ENCODE data around the gene FOXK1. TPM values are rescaled to one million over a fixed set of nuclear protein-coding genes. Genes with fewer than 3 reads are reported as not detected.

Gene FOXK1
- total and polyA plus RNA-seq, 4 experiments from 2014 or later: 1.3 to 53.3 (median 29.0) TPM

GRCh38 chr7:4725850-4726450 lies 43.9 kb downstream of the FOXK1 start:
- peak overlapping the region; percentile 62 for H3K27ac ChIP-seq (ENCODE audit: low read depth, low read length)
- peak overlapping the region in 1 of 2 donors; percentile 37 for H3K4me3 ChIP-seq (ENCODE audit: low read length in 2 of 2)
- H3K27ac Mint-ChIP-seq: peak overlapping the region; percentile 63 to 92 (median 88)
- peaks cover 6 to 33% of the 10 kb centered on the region in 2 donors for H3K36me3 Mint-ChIP-seq
- H3K4me1 Mint-ChIP-seq: peaks cover 19 to 71% (median 37%) of the 10 kb centered on the region in 4 donors
- H3K27me3 ChIP-seq (ENCODE audit: insufficient read depth, low read length): no peaks in the 10 kb centered on the region
- CTCF ChIA-PET (ENCODE audit: partially characterized antibody): interaction anchor here (1.4 kb wide), 1 partner anchor 8 kb away, joined by 3 read pairs; no protein-coding TSS in a partner anchor
- POLR2A ChIA-PET (ENCODE audit: partially characterized antibody): interaction anchor here (0.7 to 2.4 kb wide), 3 partner anchors 21 to 84 kb away, joined by 3 to 6 read pairs (median 3); no protein-coding TSS in a partner anchor
- peaks cover 26% of the 10 kb centered on the region for H3K4me1 ChIP-seq (ENCODE audit: insufficient read depth, low read length)
- H3K4me3 Mint-ChIP-seq: peak overlapping the region; percentile 81 to 91 (median 86)
- no peak for DNase-seq
- H3K9me3 Mint-ChIP-seq: no peaks in the 10 kb centered on the region
- peaks cover 4% of the 10 kb centered on the region for H3K36me3 ChIP-seq (ENCODE audit: insufficient read depth, low read length)
- intact Hi-C loops (cut with micrococcal nuclease): loop anchor here (5.0 kb wide), 1 partner anchor 44 kb away; the partner anchor contains the start of gene FOXK1
- no peaks in the 10 kb centered on the region for H3K9me3 ChIP-seq (ENCODE audit: control insufficient read depth in 1 of 2, low read length in 2 of 2)
- H3K27me3 Mint-ChIP-seq: no peaks in the 10 kb centered on the region

GRCh38 chr7:4726566-4726965 lies 44.5 kb downstream of the FOXK1 start:
- Mint-ChIP-seq H3K36me3 (peaks cover 6 to 33% of the 10 kb centered on the region in 2 donors), H3K9me3 (no peaks in the 10 kb centered on the region), H3K27ac (peak overlapping the region in 2 of 7 donors; percentile 59 to 78), H3K4me3 (peak overlapping the region in 2 of 8 donors; percentile 31 to 58), H3K27me3 (no peaks in the 10 kb centered on the region), H3K4me1 (peaks cover 19 to 73% (median 38%) of the 10 kb centered on the region in 4 donors)
- POLR2A ChIA-PET (ENCODE audit: partially characterized antibody): interaction anchor here (1.3 kb wide), 1 partner anchor 85 kb away, joined by 3 read pairs; no protein-coding TSS in a partner anchor
- H3K4me3 ChIP-seq (ENCODE audit: low read length in 2 of 2): no peak overlapping the region
- peaks cover 4% of the 10 kb centered on the region for H3K36me3 ChIP-seq (ENCODE audit: insufficient read depth, low read length)
- H3K27me3 ChIP-seq (ENCODE audit: insufficient read depth, low read length): no peaks in the 10 kb centered on the region
- intact Hi-C loops (cut with micrococcal nuclease): loop anchor here (5.0 kb wide), 1 partner anchor 44 kb away; the partner anchor contains the start of gene FOXK1
- peaks cover 26% of the 10 kb centered on the region for H3K4me1 ChIP-seq (ENCODE audit: insufficient read depth, low read length)
- no peaks in the 10 kb centered on the region for H3K9me3 ChIP-seq (ENCODE audit: control insufficient read depth in 1 of 2, low read length in 2 of 2)
- no peak overlapping the region for H3K27ac ChIP-seq (ENCODE audit: low read depth, low read length)
- CTCF ChIA-PET (ENCODE audit: partially characterized antibody): interaction anchor here (1.4 kb wide), 1 partner anchor 8 kb away, joined by 3 read pairs; no protein-coding TSS in a partner anchor
- no peak for DNase-seq

DNA sequence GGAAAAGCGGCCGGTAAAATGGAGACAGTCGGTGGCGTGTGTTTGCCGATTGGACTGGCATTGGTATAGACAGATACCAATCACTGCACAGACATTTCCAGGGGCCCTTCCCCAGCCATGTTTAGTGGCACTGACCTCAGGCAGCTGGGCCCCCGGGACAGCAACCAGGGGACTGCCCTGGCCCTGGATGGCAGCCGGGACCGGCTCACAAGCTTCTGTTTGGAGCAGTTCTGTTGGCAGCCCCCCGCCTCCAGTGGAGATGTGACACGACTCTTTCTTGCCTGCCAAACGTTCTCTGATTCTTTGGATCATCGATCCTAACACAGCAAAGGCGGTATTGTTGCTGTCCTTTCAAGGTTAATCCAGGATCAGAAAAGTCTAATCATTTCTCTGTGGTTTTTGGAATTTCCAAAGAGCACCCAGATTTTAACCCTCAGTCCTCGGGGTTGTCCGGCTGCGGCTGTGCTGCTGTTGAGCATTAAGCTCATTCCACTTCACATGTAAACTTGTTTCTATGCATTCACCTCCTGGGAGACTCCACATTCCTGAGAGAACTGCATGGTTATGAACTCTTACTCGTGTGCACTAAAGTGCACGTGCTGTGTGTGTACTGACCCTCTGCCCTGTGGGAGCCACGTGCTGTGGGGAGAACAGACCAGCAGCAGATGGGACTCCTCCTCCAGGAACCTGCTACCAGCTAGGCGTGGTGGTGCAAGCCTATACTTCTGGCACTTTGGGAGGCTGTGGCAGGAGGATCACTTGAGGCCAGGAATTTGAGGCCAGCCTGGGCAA lies 46.0 kb downstream of the FOXK1 start:
- no peak for DNase-seq
- Mint-ChIP-seq H3K9me3 (no peaks in the 10 kb centered on the region), H3K4me3 (peak overlapping the region in 1 of 8 donors; percentile 8), H3K27me3 (no peaks in the 10 kb centered on the region), H3K36me3 (peaks cover 7 to 36% of the 10 kb centered on the region in 2 donors), H3K27ac (peak overlapping the region in 2 of 7 donors; percentile 29 to 30), H3K4me1 (peaks cover 23 to 78% (median 45%) of the 10 kb centered on the region in 4 donors)
- CTCF ChIA-PET (ENCODE audit: partially characterized antibody): no interaction called here
- H3K27ac ChIP-seq (ENCODE audit: low read depth, low read length): no peak overlapping the region
- H3K27me3 ChIP-seq (ENCODE audit: insufficient read depth, low read length): no peaks in the 10 kb centered on the region
- no peaks in the 10 kb centered on the region for H3K9me3 ChIP-seq (ENCODE audit: control insufficient read depth in 1 of 2, low read length in 2 of 2)
- H3K4me3 ChIP-seq (ENCODE audit: low read length in 2 of 2): no peak overlapping the region
- intact Hi-C loops (cut with micrococcal nuclease): loop anchor here (5.0 kb wide), 1 partner anchor 46 kb away; the partner anchor contains the start of gene FOXK1
- H3K36me3 ChIP-seq (ENCODE audit: insufficient read depth, low read length): peaks cover 4% of the 10 kb centered on the region
- POLR2A ChIA-PET (ENCODE audit: partially characterized antibody): no interaction called here
- H3K4me1 ChIP-seq (ENCODE audit: insufficient read depth, low read length): peaks cover 32% of the 10 kb centered on the region

DNA sequence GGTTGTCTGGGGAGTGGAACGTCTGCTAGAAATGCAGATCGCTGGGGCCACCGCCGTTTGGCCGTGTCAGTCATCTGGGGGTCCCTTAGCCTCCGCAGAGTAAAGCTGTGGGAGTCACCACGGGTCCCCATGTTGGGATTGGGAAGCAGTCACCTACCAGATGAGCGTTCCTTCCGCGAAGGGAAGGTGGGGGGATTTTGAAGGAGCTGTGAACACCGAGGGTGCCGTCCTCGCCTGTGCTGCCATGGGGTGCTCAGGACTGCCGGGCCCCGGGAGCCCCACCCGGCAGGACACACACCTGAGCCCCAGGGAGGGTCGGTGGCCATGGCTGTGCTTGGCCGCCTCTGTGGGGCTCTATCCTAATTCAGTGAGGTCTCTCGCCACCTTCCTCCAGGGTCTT lies 47.2 kb downstream of the FOXK1 start:
- intact Hi-C loops (cut with micrococcal nuclease): loop anchor here (5.0 kb wide), 1 partner anchor 47 kb away; the partner anchor contains the start of gene FOXK1
- Mint-ChIP-seq H3K9me3 (no peaks in the 10 kb centered on the region), H3K4me3 (no peak overlapping the region), H3K4me1 (peaks cover 30 to 78% (median 47%) of the 10 kb centered on the region in 4 donors), H3K27me3 (no peaks in the 10 kb centered on the region), H3K36me3 (peaks cover 4 to 36% of the 10 kb centered on the region in 2 donors), H3K27ac (no peak overlapping the region)
- Histone ChIP-seq H3K4me1 (ENCODE audit: insufficient read depth, low read length) (peaks cover 39% of the 10 kb centered on the region), H3K27ac (ENCODE audit: low read depth, low read length) (no peak overlapping the region), H3K4me3 (ENCODE audit: low read length in 2 of 2) (no peak overlapping the region), H3K9me3 (ENCODE audit: control insufficient read depth in 1 of 2, low read length in 2 of 2) (no peaks in the 10 kb centered on the region), H3K36me3 (ENCODE audit: insufficient read depth, low read length) (peaks cover 4% of the 10 kb centered on the region), H3K27me3 (ENCODE audit: insufficient read depth, low read length) (no peaks in the 10 kb centered on the region)
- ChIA-PET CTCF (ENCODE audit: partially characterized antibody) (interaction anchor here (1.1 kb wide), 1 partner anchor 88 kb away, joined by 3 read pairs; no protein-coding TSS in a partner anchor), POLR2A (ENCODE audit: partially characterized antibody) (interaction anchor here (1.6 kb wide), 1 partner anchor 16 kb away, joined by 4 read pairs; no protein-coding TSS in a partner anchor)
- no peak for DNase-seq

DNA sequence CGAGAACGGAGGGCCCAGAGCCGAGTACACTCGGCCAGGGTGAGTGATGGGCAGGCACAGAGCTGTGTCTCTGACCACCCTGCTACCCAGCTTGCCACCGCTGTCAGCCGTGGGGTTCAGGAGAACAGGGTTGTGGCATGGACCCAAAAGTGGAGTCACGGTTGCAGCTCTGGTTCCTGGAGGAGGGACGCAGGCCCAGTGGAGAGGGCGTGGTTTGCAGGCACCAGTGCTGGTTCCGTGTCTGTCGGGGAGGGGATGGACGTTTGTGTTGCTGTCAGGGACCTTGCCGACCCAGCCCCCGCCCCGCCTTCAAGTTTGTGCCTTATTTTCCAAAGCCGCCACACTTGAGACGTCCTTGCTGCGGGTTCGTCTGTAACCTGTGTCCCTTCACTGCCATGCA lies 48.2 kb downstream of the FOXK1 start:
- ChIA-PET CTCF (ENCODE audit: partially characterized antibody) (interaction anchor here (1.1 kb wide), 1 partner anchor 89 kb away, joined by 3 read pairs; no protein-coding TSS in a partner anchor), POLR2A (ENCODE audit: partially characterized antibody) (interaction anchor here (1.6 kb wide), 1 partner anchor 17 kb away, joined by 4 read pairs; no protein-coding TSS in a partner anchor)
- Histone ChIP-seq H3K9me3 (ENCODE audit: control insufficient read depth in 1 of 2, low read length in 2 of 2) (no peaks in the 10 kb centered on the region), H3K27me3 (ENCODE audit: insufficient read depth, low read length) (no peaks in the 10 kb centered on the region), H3K4me3 (ENCODE audit: low read length in 2 of 2) (no peak overlapping the region), H3K4me1 (ENCODE audit: insufficient read depth, low read length) (peaks cover 32% of the 10 kb centered on the region), H3K36me3 (ENCODE audit: insufficient read depth, low read length) (peaks cover 4% of the 10 kb centered on the region), H3K27ac (ENCODE audit: low read depth, low read length) (no peak overlapping the region)
- Mint-ChIP-seq H3K9me3 (no peaks in the 10 kb centered on the region), H3K36me3 (peaks cover 4 to 31% of the 10 kb centered on the region in 2 donors), H3K27me3 (no peaks in the 10 kb centered on the region), H3K4me1 (peaks cover 26 to 77% (median 43%) of the 10 kb centered on the region in 4 donors), H3K27ac (no peak overlapping the region), H3K4me3 (no peak overlapping the region)
- intact Hi-C loops (cut with micrococcal nuclease): no loop called here
- DNase-seq: no peak

DNA sequence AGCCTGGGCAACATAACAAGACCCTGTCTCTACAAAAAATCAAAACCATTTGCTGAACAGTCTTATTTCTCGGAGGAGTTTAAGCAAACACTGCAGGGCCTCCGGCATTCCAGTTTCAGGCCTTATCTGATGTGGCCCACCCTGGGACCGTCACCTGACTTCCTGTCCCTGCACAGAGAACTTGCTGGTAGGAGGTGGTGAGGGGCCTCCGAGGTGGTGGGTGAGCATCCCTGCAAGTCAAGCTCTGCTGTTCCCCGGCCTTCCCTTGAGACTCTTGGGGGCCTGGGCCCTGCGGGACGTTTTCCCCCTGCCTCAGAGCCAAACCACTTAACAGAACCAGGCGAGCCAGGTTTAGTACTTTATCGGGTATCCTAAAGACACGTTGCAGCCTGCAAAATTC lies 48.9 kb downstream of the FOXK1 start:
- no peak for DNase-seq
- no peaks in the 10 kb centered on the region for H3K9me3 ChIP-seq (ENCODE audit: control insufficient read depth in 1 of 2, low read length in 2 of 2)
- H3K4me3 Mint-ChIP-seq: no peak overlapping the region

More for the DNA sequence above, 48.9 kb downstream of the FOXK1 start:
- peak overlapping the region in 2 of 7 donors; percentile 17 to 73 for H3K27ac Mint-ChIP-seq
- peaks cover 23 to 74% (median 39%) of the 10 kb centered on the region in 4 donors for H3K4me1 Mint-ChIP-seq
- Histone ChIP-seq H3K27ac (ENCODE audit: low read depth, low read length) (no peak overlapping the region), H3K27me3 (ENCODE audit: insufficient read depth, low read length) (no peaks in the 10 kb centered on the region), H3K36me3 (ENCODE audit: insufficient read depth, low read length) (peaks cover 4% of the 10 kb centered on the region), H3K4me3 (ENCODE audit: low read length in 2 of 2) (no peak overlapping the region), H3K4me1 (ENCODE audit: insufficient read depth, low read length) (peaks cover 28% of the 10 kb centered on the region)
- H3K9me3 Mint-ChIP-seq: no peaks in the 10 kb centered on the region
- peaks cover 4 to 26% of the 10 kb centered on the region in 2 donors for H3K36me3 Mint-ChIP-seq
- CTCF ChIA-PET (ENCODE audit: partially characterized antibody): no interaction called here
- POLR2A ChIA-PET (ENCODE audit: partially characterized antibody): no interaction called here
- intact Hi-C loops (cut with micrococcal nuclease): no loop called here
- no peaks in the 10 kb centered on the region for H3K27me3 Mint-ChIP-seq
